ENCODE results near the gene BMP10.

BMP10 gene

DNA sequence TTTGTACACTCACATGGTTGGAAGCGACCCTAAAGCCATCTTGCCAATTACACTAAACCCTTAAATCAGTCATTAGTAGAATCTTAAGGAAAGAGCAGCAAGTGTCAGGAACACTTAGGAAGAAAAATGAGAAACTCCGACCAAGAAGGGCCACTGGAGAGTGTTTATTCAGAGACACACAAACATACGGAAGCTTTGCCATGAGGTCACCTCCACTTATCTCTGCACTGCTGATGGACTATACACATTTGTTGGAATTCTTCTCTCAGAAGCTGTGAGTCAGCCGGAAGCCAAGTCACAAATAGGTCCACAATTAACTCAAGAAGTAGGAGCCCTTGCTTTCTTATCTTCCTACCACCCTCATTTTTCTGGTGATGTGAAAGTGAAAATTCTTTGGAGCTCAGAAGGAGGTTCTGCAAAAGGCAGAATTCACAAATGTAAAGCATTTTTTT, 21.6 kb downstream of the BMP10 start:
- no peak for DNase-seq

GRCh38 chr2:68847751-68848150, 23.4 kb downstream of the BMP10 start:
- no peak for DNase-seq

- no peak for DNase-seq
Measured at GRCh38 chr2:68846091-68846490, 25.1 kb downstream of the BMP10 start.

DNA sequence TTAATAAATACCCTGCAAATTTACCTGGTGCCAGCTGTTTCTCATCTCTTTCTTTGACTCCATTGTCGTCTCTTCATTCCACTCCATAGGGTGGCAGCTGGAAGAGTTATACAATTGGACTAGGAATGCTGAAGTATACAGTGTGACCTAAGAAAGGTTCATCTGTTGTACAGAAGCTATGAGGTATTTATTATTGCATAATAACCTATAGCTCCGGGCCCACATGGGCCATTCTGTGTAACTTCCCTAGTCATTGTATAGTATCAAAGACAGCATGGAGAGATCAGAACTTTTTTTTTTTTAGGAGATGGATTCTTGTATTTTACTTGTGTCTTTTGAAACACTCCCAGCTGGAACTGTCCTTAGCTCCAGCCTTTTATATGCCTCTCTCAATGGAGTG, 26.2 kb downstream of the BMP10 start:
- DNase-seq: no peak

DNA sequence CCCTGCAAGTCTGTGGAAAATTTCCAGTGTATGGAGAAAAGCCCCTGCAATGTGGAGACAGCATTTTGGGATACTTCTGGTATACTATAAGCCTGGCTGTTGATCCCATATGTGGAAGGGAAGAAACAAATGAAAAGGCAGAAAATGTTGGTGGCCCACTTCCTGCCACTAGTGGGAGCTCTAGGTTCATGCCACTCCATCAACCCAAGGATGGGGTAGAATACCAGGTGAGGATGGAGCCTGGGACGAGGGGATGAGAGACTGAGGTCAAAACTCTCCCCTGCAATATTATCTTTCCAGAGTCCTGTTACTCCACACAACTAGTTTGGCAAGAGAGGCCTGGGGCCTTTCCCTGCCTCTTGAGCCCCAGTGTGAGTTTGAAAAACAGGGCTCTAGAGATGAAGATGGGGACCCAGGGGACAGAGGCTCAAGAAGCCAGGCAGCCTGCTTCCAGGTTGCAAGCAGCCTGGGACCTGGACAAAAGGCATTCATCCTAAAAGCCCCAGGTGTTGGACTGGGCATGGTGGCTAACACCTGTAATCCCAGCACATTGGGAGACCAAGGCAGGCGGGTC, 31.9 kb downstream of the BMP10 start:
- DNase-seq: peak in 1 of 2 donors; percentile 29

DNA sequence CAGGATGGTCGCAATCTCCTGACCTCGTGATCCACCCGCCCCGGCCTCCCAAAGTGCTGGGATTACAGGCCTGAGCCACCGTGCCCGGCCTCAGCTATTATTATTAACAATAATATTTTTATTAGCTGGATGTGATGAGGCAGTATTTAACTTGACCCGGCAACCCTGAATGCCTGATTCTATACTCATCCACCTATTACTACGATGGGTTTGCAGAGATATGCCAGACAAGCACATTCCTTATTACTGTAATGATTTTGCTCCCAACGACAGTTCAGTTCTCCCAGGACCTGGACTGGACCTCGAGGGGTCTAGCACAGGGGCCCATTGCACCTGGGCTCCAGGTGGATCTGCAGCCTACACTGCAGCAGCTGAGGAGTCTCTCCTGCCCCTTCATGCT, 32.6 kb downstream of the BMP10 start:
- DNase-seq: no peak

- no peak for DNase-seq
Measured at GRCh38 chr2:68837861-68838341, 33.3 kb downstream of the BMP10 start.

- DNase-seq: peak; percentile 74 to 76
Measured at GRCh38 chr2:68837164-68837860, 33.9 kb downstream of the BMP10 start.

GRCh38 chr2:68835621-68836020, 35.6 kb downstream of the BMP10 start:
- no peak for DNase-seq

GRCh38 chr2:68834737-68835376, 36.3 kb downstream of the BMP10 start:
- no peak for DNase-seq

DNA sequence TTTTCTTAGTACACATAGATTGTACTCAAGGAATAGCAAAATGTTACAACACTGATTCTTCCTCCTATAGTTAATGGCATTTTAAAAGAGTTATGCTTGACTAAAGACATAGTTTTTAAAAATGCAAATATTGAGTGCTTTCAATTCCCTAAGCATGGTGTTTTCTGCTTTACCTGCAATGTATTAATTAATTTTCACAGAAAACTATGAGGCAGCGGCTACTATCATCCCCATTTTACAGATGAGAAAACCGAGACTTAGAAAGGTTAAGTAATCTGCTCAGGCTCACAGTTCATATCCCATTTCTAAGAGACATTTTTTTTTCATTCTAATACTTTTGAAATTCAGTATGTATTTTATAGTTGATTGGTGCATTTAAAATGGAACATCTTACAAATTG, 38.0 kb downstream of the BMP10 start:
- no peak for DNase-seq

GRCh38 chr2:68832233-68832869, 38.8 kb downstream of the BMP10 start:
- peak; percentile 50 for DNase-seq

GRCh38 chr2:68831686-68832232, 39.4 kb downstream of the BMP10 start:
- no peak for DNase-seq

DNA sequence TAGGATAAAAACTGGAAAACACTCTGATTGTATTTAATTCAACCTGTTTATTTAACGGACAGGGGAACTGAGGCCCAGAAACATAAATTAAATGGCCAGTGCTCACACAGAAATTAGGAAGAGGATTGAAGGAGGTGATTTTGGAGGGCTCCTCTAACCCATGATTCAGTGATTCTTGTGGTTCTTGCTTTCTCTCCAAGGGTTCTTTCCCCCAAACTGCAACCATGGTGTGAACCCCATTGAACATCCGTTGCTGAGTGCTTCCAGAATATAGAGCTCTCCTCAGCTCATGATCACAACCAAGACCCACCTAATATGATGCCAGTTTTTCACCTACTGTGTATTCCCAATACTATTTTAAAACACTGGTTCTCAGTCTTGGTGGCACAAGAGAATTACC, 41.4 kb downstream of the BMP10 start:
- no peak for DNase-seq

DNA sequence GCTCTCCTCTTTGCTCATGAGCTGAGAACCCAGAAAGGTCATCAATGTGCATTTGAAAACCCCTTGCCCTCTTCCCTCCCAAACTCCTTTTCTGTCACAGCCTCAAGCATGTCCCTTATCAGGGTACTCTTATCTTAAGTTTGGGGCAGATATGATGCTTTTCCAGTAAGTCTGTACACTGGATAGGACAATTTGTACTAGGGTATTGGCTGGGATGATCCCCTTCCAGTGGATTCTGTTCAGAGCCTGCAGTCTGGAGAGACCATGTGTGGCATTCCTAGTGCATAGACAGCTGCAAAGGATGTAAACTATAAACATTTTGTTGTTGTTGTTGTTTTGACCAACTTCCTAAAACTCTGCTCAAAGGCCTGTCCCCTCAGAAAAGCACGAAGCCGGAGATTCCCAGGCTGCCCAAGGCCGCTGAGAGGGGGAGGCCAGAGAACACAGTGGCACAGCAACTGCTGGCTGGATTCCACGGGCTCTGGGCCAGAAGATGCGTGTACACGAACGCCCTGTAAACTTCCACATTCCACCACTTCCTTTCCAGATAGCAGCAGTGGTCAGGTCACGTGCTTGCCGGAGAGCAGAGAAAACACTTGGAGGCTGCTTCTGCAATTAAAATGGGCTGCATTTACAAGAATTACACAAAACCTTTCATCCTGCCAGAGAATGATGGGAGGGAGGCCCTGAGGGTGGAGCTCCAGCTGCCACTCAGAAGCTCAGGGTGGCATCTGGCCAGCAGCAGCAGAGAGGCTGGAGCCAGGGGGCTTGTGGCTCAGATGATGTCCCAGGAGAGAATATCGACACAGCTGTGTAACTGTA, 42.1 kb downstream of the BMP10 start:
- DNase-seq: peak; percentile 59 to 64

DNA sequence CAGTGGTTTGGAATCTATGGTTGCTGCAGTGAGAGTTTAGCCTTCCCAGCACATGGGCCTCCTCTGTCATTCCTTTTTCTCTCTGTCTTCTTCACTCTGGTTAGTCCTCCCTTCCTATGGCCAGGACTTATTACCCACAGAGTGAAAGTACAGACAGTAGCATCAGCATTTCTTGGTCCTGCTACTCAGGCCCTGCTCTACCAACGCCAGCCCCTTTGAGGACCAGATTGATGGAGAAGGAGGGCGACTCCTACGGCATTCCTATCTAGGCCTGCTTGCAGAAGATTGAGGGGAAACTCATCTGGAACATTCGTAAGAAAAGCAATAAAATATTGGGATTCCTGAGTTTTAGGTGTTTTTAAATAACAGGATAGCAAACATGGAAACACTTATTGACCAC, 43.5 kb downstream of the BMP10 start:
- no peak for DNase-seq

DNA sequence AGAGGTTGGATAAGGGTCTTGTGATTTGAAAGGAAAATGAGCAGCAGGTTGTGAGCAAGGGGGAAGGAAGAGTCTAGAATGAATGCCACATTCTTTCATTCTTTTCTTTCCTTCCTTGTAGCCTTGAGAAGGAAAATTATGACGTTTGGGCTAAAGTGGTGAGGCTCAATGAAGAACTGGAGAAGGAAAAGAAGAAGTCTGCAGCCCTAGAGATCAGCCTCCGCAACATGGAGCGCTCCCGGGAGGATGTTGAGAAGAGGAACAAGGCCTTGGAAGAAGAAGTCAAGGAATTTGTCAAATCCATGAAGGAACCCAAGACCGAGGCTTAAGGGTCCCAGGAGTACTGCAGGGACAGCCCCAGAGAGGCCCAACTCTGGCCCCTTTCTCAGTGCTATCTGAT, 45.3 kb downstream of the BMP10 start:
- no peak for DNase-seq

- DNase-seq: no peak
Measured at GRCh38 chr2:68824831-68825230, 46.4 kb downstream of the BMP10 start.

GRCh38 chr2:68822207-68822872, 48.9 kb downstream of the BMP10 start:
- DNase-seq: peak in 1 of 2 donors; percentile 3

DNA sequence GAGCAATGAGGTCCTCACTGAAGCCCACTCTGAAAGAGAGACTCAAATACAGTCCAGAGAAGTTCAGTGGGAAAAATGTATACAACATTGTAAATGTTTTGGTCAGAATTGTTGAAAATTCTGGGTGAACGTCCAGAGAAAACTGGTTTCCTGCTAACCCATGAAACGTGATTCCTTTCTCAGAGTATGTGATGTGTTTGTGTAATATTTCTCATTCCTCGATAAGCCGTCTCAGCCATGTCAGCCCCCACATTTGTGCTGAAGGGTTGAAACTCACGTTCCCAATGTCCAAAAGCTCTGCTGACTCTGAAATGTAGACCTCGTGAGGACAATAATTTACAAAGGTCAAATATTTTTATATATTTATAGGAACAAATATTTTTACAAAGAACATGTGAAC, 51.6 kb downstream of the BMP10 start:
- DNase-seq: no peak

- DNase-seq: no peak
Measured at GRCh38 chr2:68817306-68817705, 53.9 kb downstream of the BMP10 start.
